GM10266 (cell line): ENCODE results near the gene IMPDH2.

Experiments used
- DNase-seq: peaks from one replicate; pipeline ENCODE4 v3.0.0; 2012; ENCODE audit errors: extremely low spot score
- CTCF ChIP-seq: IDR thresholded peaks from 2 replicates; pipeline ENCODE4 v1.5.1; 2012; ENCODE audit warnings: mild to moderate bottlenecking, low read depth; ENCODE audit not compliant: control insufficient read depth, insufficient read depth; ENCODE audit errors: missing control alignments

Gene IMPDH2

GRCh38 chr3:49005303-49005680, 23.9 kb downstream of the IMPDH2 start:
- no peak for DNase-seq
- TF ChIP-seq CTCF: no peak

GRCh38 chr3:49004352-49005302, 24.6 kb downstream of the IMPDH2 start:
- DNase-seq: no peak
- TF ChIP-seq CTCF: no peak

- TF ChIP-seq CTCF: no peak
- DNase-seq: no peak
Observed at GRCh38 chr3:49001155-49001554, 28.0 kb downstream of the IMPDH2 start.

GRCh38 chr3:48999085-48999858, 29.9 kb downstream of the IMPDH2 start:
- no peak for DNase-seq
- TF ChIP-seq CTCF: no peak

- no peak for DNase-seq
Observed at GRCh38 chr3:48997714-48998637, 31.2 kb downstream of the IMPDH2 start.

GRCh38 chr3:48997102-48997635, 32.0 kb downstream of the IMPDH2 start:
- no peak for TF ChIP-seq CTCF
- no peak for DNase-seq

More at GRCh38 chr3:48997714-48998637, 31.2 kb downstream of the IMPDH2 start:
- TF ChIP-seq CTCF: no peak
